WERI-Rb-1 (cell line): ENCODE measurements around the gene USP6.
"Not testable (repeated sequence)": the region's sequence is repeated elsewhere in the genome, so short reads cannot be mapped to it uniquely, and the experiment has no call there.

Source experiments
- DNase-seq: peaks from one replicate; pipeline ENCODE4 v3.0.0-alpha.2; 2020
- H3K27ac ChIP-seq: fragments of 250-450 bp; sonication (Bioruptor Pico); 2 replicates; pipeline ENCODE4 v1.5.1; 2020; ENCODE audit warnings: mild to moderate bottlenecking, moderate library complexity
- H3K27me3 ChIP-seq: fragments of 250-450 bp; sonication (Bioruptor Pico); 2 replicates; pipeline ENCODE4 v1.5.1; 2021; ENCODE audit warnings: mild to moderate bottlenecking, low read depth, moderate library complexity; ENCODE audit not compliant: insufficient read depth, severe bottlenecking
- H3K36me3 ChIP-seq: fragments of 250-450 bp; sonication (Bioruptor Pico); 2 replicates; pipeline ENCODE4 v1.5.1; 2020; ENCODE audit warnings: mild to moderate bottlenecking, moderate library complexity
- H3K4me3 ChIP-seq: 2 replicates; pipeline ENCODE4 v1.5.1; 2011; ENCODE audit warnings: low read depth, mild to moderate bottlenecking, control low read depth, low read length
- H3K9me3 ChIP-seq: fragments of 250-450 bp; sonication (Bioruptor Pico); 2 replicates; pipeline ENCODE4 v1.5.1; 2021; ENCODE audit warnings: mild to moderate bottlenecking, moderate library complexity; ENCODE audit not compliant: severe bottlenecking
- TF ChIP-seq, protein P1 (sequence below): IDR thresholded peaks from 2 replicates; pipeline ENCODE4 v1.5.1; 2011; ENCODE audit warnings: low read depth, mild to moderate bottlenecking, control low read depth, inconsistent platforms, low read length

The USP6 gene

DNA sequence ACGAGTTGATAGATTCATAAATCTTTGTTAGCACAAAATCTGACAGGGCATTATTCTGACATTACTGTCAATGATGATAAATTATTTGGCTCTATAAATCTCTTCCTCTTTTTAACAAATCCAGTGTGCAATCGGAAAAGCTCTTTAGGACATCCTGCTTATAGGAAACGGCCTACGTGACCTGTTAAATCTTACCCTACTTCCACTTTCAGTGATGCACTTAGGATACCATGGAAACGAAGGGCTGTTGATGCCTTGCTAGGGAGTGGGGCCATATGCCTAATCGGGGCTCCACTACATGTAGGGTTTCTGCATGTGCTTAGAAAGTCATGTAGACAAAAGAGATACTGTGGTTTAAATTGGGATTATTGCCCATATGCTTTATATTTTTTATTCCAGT, 48.6 kb downstream of the USP6 start:
- H3K27me3 ChIP-seq, result no peaks in the 10 kb centered on the region
- no peaks in the 10 kb centered on the region for H3K9me3 ChIP-seq
- no peak for DNase-seq
- no peak overlapping the region for H3K27ac ChIP-seq
- TF ChIP-seq, protein P1, sequence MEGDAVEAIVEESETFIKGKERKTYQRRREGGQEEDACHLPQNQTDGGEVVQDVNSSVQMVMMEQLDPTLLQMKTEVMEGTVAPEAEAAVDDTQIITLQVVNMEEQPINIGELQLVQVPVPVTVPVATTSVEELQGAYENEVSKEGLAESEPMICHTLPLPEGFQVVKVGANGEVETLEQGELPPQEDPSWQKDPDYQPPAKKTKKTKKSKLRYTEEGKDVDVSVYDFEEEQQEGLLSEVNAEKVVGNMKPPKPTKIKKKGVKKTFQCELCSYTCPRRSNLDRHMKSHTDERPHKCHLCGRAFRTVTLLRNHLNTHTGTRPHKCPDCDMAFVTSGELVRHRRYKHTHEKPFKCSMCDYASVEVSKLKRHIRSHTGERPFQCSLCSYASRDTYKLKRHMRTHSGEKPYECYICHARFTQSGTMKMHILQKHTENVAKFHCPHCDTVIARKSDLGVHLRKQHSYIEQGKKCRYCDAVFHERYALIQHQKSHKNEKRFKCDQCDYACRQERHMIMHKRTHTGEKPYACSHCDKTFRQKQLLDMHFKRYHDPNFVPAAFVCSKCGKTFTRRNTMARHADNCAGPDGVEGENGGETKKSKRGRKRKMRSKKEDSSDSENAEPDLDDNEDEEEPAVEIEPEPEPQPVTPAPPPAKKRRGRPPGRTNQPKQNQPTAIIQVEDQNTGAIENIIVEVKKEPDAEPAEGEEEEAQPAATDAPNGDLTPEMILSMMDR, result no peak
- no peaks in the 10 kb centered on the region for H3K36me3 ChIP-seq
- no peak overlapping the region for H3K4me3 ChIP-seq

DNA sequence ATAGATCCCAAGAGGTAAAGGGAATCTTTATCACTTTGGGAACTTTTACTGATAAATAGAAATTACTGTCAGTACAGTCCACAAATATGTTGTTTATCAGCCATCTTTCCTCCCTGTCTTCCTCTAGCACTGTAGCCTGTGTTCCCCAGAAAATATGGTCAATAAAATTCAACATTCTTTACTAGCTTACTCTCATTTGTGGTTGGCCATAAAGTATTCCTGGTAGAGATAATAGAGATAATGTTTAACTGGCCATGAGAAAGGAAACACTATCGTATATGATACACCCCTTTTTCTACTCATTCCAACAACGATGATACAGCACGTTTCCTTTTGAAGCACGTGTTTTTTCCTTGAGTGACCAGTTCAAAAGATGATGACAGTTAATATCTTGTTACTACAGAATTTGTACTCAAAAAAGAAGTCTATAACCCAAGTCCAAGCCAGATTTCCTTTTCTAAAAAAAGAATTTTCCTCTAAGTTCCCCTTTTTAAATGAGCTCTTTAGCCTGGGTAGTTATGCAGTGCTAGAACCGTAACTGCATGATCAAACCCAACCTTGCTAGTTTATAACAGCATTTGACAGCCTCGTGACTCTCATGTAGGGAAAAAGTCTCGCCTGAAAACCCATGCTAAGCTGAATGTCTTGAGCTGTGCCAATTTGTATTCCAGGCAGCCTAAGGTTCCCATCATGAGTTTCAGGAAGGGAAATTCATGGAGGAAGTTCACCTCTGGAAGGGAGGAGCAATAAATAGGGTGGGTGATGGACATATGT, 50.1 kb downstream of the USP6 start:
- not testable (repeated sequence) for H3K27ac ChIP-seq, DNase-seq, H3K27me3 ChIP-seq, H3K9me3 ChIP-seq, H3K36me3 ChIP-seq, H3K4me3 ChIP-seq

DNA sequence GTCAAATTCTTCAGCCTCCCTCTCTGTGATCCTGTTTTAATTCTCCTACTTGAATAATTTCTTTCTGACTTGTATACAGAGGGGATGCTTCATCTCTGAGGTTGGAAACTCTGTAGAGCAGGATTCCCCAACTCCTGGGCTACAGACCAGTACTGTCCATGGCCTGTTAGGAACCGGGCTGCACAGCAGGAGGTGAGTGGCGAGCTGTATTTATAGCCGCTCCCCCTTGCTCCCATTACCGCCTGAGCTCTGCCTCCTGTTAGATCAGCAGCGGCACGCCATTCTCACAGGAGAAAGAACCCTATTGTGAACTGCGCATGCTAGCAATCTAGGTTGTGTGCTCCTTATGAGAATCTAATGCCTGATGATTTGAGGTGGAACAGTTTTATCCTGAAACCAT, 59.2 kb downstream of the USP6 start:
- not testable (repeated sequence) for H3K4me3 ChIP-seq, DNase-seq, H3K36me3 ChIP-seq, H3K27ac ChIP-seq, H3K27me3 ChIP-seq
- H3K9me3 ChIP-seq, result peaks cover 19% of the 10 kb centered on the region

DNA sequence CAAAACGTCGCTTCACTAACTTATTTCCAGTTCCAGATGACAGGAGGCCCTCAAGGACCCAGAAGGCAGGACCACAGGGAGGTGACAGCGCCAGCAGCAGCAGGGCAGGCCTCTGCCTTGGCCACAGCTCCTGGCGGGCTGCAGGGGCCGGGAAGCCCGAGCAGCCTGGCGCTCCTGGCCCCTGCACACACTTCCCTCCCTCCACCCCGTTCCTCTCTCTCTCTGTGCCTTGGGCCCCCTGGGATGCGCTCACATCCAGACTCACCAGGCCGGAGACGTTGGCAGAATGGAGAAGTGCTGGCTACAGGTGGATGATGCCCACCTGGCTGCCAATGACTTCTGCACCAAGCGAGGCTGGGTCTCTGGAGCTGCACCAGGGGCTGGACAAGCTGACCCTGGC, 63.2 kb downstream of the USP6 start:
- TF ChIP-seq, protein P1, result no peak
- Histone ChIP-seq H3K9me3 (peaks cover 56% of the 10 kb centered on the region), H3K36me3 (peaks cover 9% of the 10 kb centered on the region), H3K27me3 (no peaks in the 10 kb centered on the region), H3K4me3 (no peak overlapping the region), H3K27ac (no peak overlapping the region)
- DNase-seq, result no peak

DNA sequence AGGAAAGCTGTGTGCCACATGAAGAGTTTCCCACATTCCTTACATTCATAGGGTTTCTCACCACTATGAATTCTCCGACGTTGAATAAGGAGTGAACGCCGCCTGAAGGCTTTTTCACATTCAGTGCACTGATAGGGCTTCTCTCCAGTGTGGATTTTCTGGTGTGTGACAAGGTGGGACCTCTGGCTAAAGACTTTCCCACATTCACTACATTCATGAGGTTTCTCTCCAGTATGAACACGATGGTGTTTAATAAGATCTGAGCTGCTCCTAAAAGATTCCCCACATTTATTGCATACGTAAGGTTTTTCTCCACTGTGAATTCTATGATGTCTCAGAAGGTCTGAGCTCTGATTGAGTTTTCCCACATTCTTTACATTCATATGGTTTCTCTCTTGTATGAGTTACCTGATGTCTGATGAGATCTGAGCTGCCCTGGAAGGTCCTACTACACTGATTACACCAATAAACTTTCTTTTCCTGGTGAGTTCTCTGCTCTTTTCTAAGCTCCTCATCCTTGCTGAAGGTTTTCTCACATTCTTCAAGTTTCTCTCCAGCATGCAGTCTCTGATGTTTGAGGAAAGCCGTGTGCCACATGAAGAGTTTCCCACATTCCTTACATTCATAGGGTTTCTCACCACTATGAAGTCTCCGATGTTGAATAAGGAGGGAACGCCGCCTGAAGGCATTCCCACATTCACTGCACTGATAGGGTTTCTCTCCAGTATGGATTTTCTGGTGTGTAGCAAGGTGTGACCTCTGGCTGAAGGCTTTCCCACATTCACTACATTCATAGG, 65.9 kb downstream of the USP6 start:
- Histone ChIP-seq H3K27ac (no peak overlapping the region), H3K9me3 (peaks cover 79% of the 10 kb centered on the region), H3K4me3 (no peak overlapping the region), H3K36me3 (peaks cover 19% of the 10 kb centered on the region), H3K27me3 (no peaks in the 10 kb centered on the region)
- DNase-seq, result no peak
- TF ChIP-seq, protein P1, result no peak

DNA sequence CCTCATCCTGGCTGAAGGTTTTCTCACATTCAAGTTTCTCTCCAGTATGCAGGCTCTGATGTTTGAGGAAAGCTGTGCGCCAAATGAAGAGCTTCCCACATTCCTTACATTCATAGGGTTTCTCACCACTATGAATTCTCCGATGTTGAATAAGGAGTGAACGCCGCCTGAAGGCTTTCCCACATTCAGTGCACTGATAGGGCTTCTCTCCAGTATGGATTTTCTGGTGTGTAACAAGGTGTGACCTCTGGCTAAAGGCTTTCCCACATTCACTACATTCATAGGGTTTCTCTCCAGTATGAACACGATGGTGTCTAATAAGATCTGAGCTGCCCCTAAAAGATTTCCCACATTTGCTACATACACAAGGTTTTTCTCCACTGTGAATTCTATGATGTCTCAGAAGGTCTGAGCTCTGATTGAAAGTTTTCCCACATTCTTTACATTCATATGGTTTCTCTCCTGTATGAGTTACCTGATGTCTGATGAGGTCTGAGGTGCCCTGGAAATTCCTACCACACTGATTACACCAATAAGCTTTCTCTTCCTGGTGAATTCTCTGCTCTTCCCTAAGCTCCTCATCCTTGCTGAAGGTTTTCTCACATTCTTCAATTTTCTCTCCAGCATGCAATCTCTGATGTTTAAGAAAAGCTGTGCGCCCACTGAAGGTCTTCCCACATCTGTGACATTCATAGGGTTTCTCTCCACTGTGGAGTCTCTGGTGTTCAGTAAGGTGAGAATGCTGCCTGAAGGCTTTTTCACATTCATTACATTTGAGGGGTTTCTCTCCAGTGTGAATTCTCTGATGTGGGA, 67.0 kb downstream of the USP6 start:
- H3K27me3 ChIP-seq, result no peaks in the 10 kb centered on the region
- no peak overlapping the region for H3K27ac ChIP-seq
- H3K4me3 ChIP-seq, result no peak overlapping the region
- peaks cover 30% of the 10 kb centered on the region for H3K36me3 ChIP-seq
- peaks cover 78% of the 10 kb centered on the region for H3K9me3 ChIP-seq
- TF ChIP-seq, protein P1, result no peak
- no peak for DNase-seq
